NK-92 (cell line): Measurements from ENCODE around the gene SEPTIN2.
"Not testable (repeated sequence)": the region's sequence is repeated elsewhere in the genome, so short reads cannot be mapped to it uniquely, and the experiment has no call there.

ENCODE experiments used
- DNase-seq: peaks from one replicate; lab custom pipeline; 2025; ENCODE audit not compliant: unreplicated experiment; lab: John Stamatoyannopoulos, UW

The SEPTIN2 gene

GRCh38 chr2:241350530-241350877 lies 34.8 kb downstream of the SEPTIN2 start:
- DNase-seq = no peak

- no peak for DNase-seq
Observed at GRCh38 chr2:241350878-241351639, 35.3 kb downstream of the SEPTIN2 start.

- DNase-seq = no peak
Observed at GRCh38 chr2:241351640-241352031, 35.9 kb downstream of the SEPTIN2 start.

- no peak for DNase-seq
Observed at GRCh38 chr2:241352227-241352626, 36.5 kb downstream of the SEPTIN2 start.

GRCh38 chr2:241354668-241355658 lies 39.2 kb downstream of the SEPTIN2 start:
- no peak for DNase-seq

- DNase-seq = peak; percentile 88
Observed at GRCh38 chr2:241355983-241356870, 40.5 kb downstream of the SEPTIN2 start, which contains the start of gene FARP2. Gene FARP2 (plus strand): TSS chr2:241356285. CDS start chr2:241373108, 16,823 bp downstream.

- no peak for DNase-seq
Observed at GRCh38 chr2:241356871-241357260, 41.1 kb downstream of the SEPTIN2 start.

GRCh38 chr2:241357531-241357930 lies 41.8 kb downstream of the SEPTIN2 start:
- no peak for DNase-seq

- DNase-seq = no peak
Observed at GRCh38 chr2:241358470-241358869, 42.7 kb downstream of the SEPTIN2 start.

GRCh38 chr2:241359481-241360045 lies 43.8 kb downstream of the SEPTIN2 start:
- DNase-seq = no peak

GRCh38 chr2:241363426-241363825 lies 47.7 kb downstream of the SEPTIN2 start:
- no peak for DNase-seq

- DNase-seq = no peak
Observed at GRCh38 chr2:241364781-241365180, 49.1 kb downstream of the SEPTIN2 start.

GRCh38 chr2:241366678-241367077 lies 51.0 kb downstream of the SEPTIN2 start:
- DNase-seq = no peak

- no peak for DNase-seq
Observed at GRCh38 chr2:241368643-241369042, 52.9 kb downstream of the SEPTIN2 start.

GRCh38 chr2:241372361-241372992 lies 56.8 kb downstream of the SEPTIN2 start:
- DNase-seq = no peak

GRCh38 chr2:241373446-241373845 lies 57.7 kb downstream of the SEPTIN2 start:
- DNase-seq = no peak

- DNase-seq = not testable (repeated sequence)
Observed at GRCh38 chr2:241373906-241374305, 58.2 kb downstream of the SEPTIN2 start.

- no peak for DNase-seq
Observed at GRCh38 chr2:241375300-241375699, 59.6 kb downstream of the SEPTIN2 start.

- DNase-seq = no peak
Observed at GRCh38 chr2:241376808-241377207, 61.1 kb downstream of the SEPTIN2 start.

GRCh38 chr2:241378816-241379215 lies 63.1 kb downstream of the SEPTIN2 start:
- no peak for DNase-seq
